H1 (cell line): Measurements from ENCODE around the gene EPB41L2. TPM values are rescaled to one million over a fixed set of nuclear protein-coding genes. Genes with fewer than 3 reads are reported as not detected.

Experiments used
- CTCF ChIA-PET: fragments of 300-600 bp; sonication (Branson Sonifier 250); formaldehyde crosslinking; loops from one replicate; lab custom pipeline; 2021; ENCODE audit not compliant: partially characterized antibody; lab: Charles Lee
- POLR2A ChIA-PET: fragments of 300-600 bp; sonication (Branson Sonifier 250); formaldehyde crosslinking; loops from one replicate; lab custom pipeline; 2021; ENCODE audit warnings: inconsistent platforms; ENCODE audit not compliant: partially characterized antibody; lab: Charles Lee
- DNase-seq, 2 experiments: peaks; one replicate each; pipeline versions ENCODE4 v3.0.0 to v3.0.0-alpha.2; 2010 to 2022; ENCODE audit warnings: low spot score in 2 of 2, low read depth in 1 of 2, mixed read lengths in 1 of 2
- FAIRE-seq: peaks from 2 replicates; lab custom pipeline; 2011; peaks lifted over from hg19 to GRCh38; lab: Jason Lieb, UNC
- H2AFZ ChIP-seq: 2 replicates; pipeline ENCODE4 v1.8.1; 2012; ENCODE audit warnings: low read length, inconsistent platforms
- H2AK5ac ChIP-seq: 2 replicates; pipeline ENCODE4 v1.6.1; 2013; ENCODE audit warnings: low read depth, low read length
- H2BK120ac ChIP-seq: replicated peaks from 2 replicates; pipeline ENCODE3; 2013; ENCODE audit warnings: low read depth, low read length, inconsistent platforms
- H2BK12ac ChIP-seq: 2 replicates; pipeline ENCODE4 v1.6.1; 2013; ENCODE audit warnings: low read depth, low read length
- H2BK15ac ChIP-seq: 2 replicates; pipeline ENCODE4 v1.6.1; 2013; ENCODE audit warnings: low read length
- H2BK20ac ChIP-seq: 2 replicates; pipeline ENCODE4 v1.6.1; 2013; ENCODE audit warnings: low read length
- H2BK5ac ChIP-seq: 2 replicates; pipeline ENCODE4 v1.6.1; 2013; ENCODE audit warnings: low read depth, low read length
- H3K14ac ChIP-seq: 2 replicates; pipeline ENCODE4 v1.6.1; 2013; ENCODE audit warnings: inconsistent platforms; ENCODE audit not compliant: insufficient read length
- H3K18ac ChIP-seq: 2 replicates; pipeline ENCODE4 v1.6.1; 2013; ENCODE audit warnings: low read length; ENCODE audit errors: extremely low read depth
- H3K23ac ChIP-seq: 2 replicates; pipeline ENCODE4 v1.6.1; 2013; ENCODE audit warnings: inconsistent platforms; ENCODE audit not compliant: insufficient read length
- H3K23me2 ChIP-seq: 2 replicates; pipeline ENCODE4 v1.6.1; 2013; ENCODE audit warnings: low read depth, low read length
- H3K27ac ChIP-seq: 2 replicates; pipeline ENCODE4 v1.6.1; 2011; ENCODE audit warnings: low read depth, low read length, inconsistent platforms
- H3K27me3 ChIP-seq, 4 experiments: replicated peaks in 1 of 4; 1 replicate in 1 of 4; 2 replicates in 3 of 4; pipeline versions ENCODE4 v1.6.1 to v1.8.1; 2011 to 2013; ENCODE audit warnings: low read length in 3 of 4, mild to moderate bottlenecking in 3 of 4, inconsistent platforms in 2 of 4, mixed read lengths in 2 of 4, moderate library complexity in 1 of 4; ENCODE audit not compliant: control insufficient read depth in 3 of 4, insufficient read depth in 3 of 4; ENCODE audit errors: extremely low read depth in 1 of 4
- H3K36me3 ChIP-seq, 4 experiments: 2 replicates each; pipeline versions ENCODE4 v1.6.1 to v1.8.1; 2011 to 2013; ENCODE audit warnings: mild to moderate bottlenecking in 4 of 4, low read length in 3 of 4, moderate library complexity in 2 of 4, control low read depth in 1 of 4, inconsistent platforms in 1 of 4; ENCODE audit not compliant: insufficient read depth in 4 of 4, control insufficient read depth in 2 of 4
- H3K4ac ChIP-seq: replicated peaks from 2 replicates; pipeline ENCODE3; 2013; ENCODE audit warnings: low read length, low read depth, mixed read lengths, inconsistent platforms; ENCODE audit not compliant: insufficient read length
- H3K4me1 ChIP-seq, 4 experiments: replicated peaks in 1 of 4; 1 replicate in 1 of 4; 2 replicates in 3 of 4; pipeline versions ENCODE4 v1.6.1 to v1.8.1; 2011 to 2013; ENCODE audit warnings: low read length in 3 of 4, inconsistent platforms in 2 of 4, mixed read lengths in 1 of 4; ENCODE audit not compliant: insufficient read depth in 4 of 4, control insufficient read depth in 3 of 4
- H3K4me2 ChIP-seq, 2 experiments: 2 replicates each; pipeline versions ENCODE4 v1.6.1 to v1.8.1; 2011 to 2013; ENCODE audit warnings: low read depth in 2 of 2, low read length in 2 of 2, control low read depth in 1 of 2, inconsistent platforms in 1 of 2, mild to moderate bottlenecking in 1 of 2; ENCODE audit not compliant: insufficient read depth in 1 of 2
- H3K4me3 ChIP-seq, 4 experiments: fragments of 200-600, 300-600 bp in 1 of 4; sonication (generic), shearing (Covaris generic), sonication (Bioruptor Twin) in 1 of 4; 2 replicates each; pipeline versions ENCODE4 v1.5.1 to v1.8.1; 2011 to 2016; ENCODE audit warnings: low read length in 4 of 4, low read depth in 3 of 4, control low read depth in 2 of 4, inconsistent platforms in 2 of 4, mild to moderate bottlenecking in 2 of 4, mixed read lengths in 1 of 4, moderate library complexity in 1 of 4; ENCODE audit not compliant: insufficient read depth in 2 of 4; ENCODE audit errors: extremely low read depth in 1 of 4
- H3K56ac ChIP-seq: replicated peaks from 2 replicates; pipeline ENCODE3; 2013; ENCODE audit warnings: low read depth, mild to moderate bottlenecking, mixed read lengths, low read length, inconsistent platforms; ENCODE audit not compliant: insufficient read length
- H3K79me1 ChIP-seq: 2 replicates; pipeline ENCODE4 v1.6.1; 2013; ENCODE audit warnings: low read depth, low read length, control low read depth
- H3K79me2 ChIP-seq, 2 experiments: 2 replicates each; pipeline versions ENCODE4 v1.6.1 to v1.8.1; 2012 to 2013; ENCODE audit warnings: low read length in 2 of 2, mild to moderate bottlenecking in 2 of 2, inconsistent platforms in 1 of 2; ENCODE audit not compliant: insufficient read depth in 2 of 2, control insufficient read depth in 1 of 2
- H3K9ac ChIP-seq, 4 experiments: replicated peaks in 1 of 4; 1 replicate in 1 of 4; 2 replicates in 3 of 4; pipeline versions ENCODE4 v1.6.1 to v1.8.1; 2011 to 2013; ENCODE audit warnings: low read depth in 3 of 4, low read length in 3 of 4, control low read depth in 2 of 4, mild to moderate bottlenecking in 2 of 4, moderate library complexity in 2 of 4, inconsistent platforms in 1 of 4; ENCODE audit errors: extremely low read depth in 1 of 4
- H3K9me3 ChIP-seq, 2 experiments: 2 replicates each; pipeline versions ENCODE4 v1.6.1 to v1.8.1; 2012 to 2013; ENCODE audit warnings: mild to moderate bottlenecking in 2 of 2, moderate library complexity in 2 of 2, control low read depth in 1 of 2, inconsistent platforms in 1 of 2, low read depth in 1 of 2, low read length in 1 of 2, mixed read lengths in 1 of 2; ENCODE audit not compliant: insufficient read depth in 2 of 2
- H4K20me1 ChIP-seq, 2 experiments: replicated peaks in 1 of 2; 2 replicates each; pipeline versions ENCODE3 to v1.8.1; 2011 to 2013; ENCODE audit warnings: inconsistent platforms in 2 of 2, low read length in 2 of 2, mild to moderate bottlenecking in 1 of 2; ENCODE audit not compliant: insufficient read depth in 2 of 2, control insufficient read depth in 1 of 2
- H4K5ac ChIP-seq: 2 replicates; pipeline ENCODE4 v1.6.1; 2013; ENCODE audit warnings: low read length, low read depth, mixed read lengths, inconsistent platforms; ENCODE audit not compliant: insufficient read length
- H4K8ac ChIP-seq: 2 replicates; pipeline ENCODE4 v1.8.0; 2013; ENCODE audit warnings: mild to moderate bottlenecking, moderate library complexity, low read length, inconsistent platforms; ENCODE audit not compliant: insufficient read depth; ENCODE audit errors: extremely low read depth
- H4K91ac ChIP-seq: replicated peaks from 2 replicates; pipeline ENCODE3; 2013; ENCODE audit warnings: low read length, mixed read lengths, inconsistent platforms; ENCODE audit not compliant: insufficient read length
- BACH1 ChIP-seq: IDR thresholded peaks from 2 replicates; pipeline ENCODE4 v1.6.1; 2012; ENCODE audit warnings: low read length, improper control_type of control experiment
- BCL11A ChIP-seq, 2 experiments: IDR thresholded peaks; one replicate each; pipeline ENCODE4 v1.6.1; 2011; ENCODE audit warnings: low read depth in 2 of 2, low read length in 2 of 2, mild to moderate bottlenecking in 2 of 2
- CEBPB ChIP-seq: IDR thresholded peaks from 2 replicates; pipeline ENCODE4 v1.6.1; 2012; ENCODE audit warnings: low read depth, low read length
- CTBP2 ChIP-seq: IDR thresholded peaks from 2 replicates; pipeline ENCODE4 v1.7.0; 2011; ENCODE audit warnings: borderline replicate concordance, mild to moderate bottlenecking, moderate library complexity, mixed read lengths, low read length; ENCODE audit not compliant: insufficient read depth, insufficient read length
- RAD21 ChIP-seq, 2 experiments: IDR thresholded peaks in 1 of 2; conservative IDR thresholded peaks in 1 of 2; 2 replicates each; pipeline ENCODE4 v1.6.1; 2011; ENCODE audit warnings: low read depth in 2 of 2, low read length in 2 of 2, improper control_type of control experiment in 1 of 2, inconsistent platforms in 1 of 2, mild to moderate bottlenecking in 1 of 2, moderate library complexity in 1 of 2
- RBBP5 ChIP-seq: IDR thresholded peaks from 2 replicates; pipeline ENCODE4 v1.7.1; 2012; ENCODE audit warnings: low read depth, mild to moderate bottlenecking, inconsistent platforms, low read length, moderate library complexity, borderline replicate concordance
- RFX5 ChIP-seq: IDR thresholded peaks from 2 replicates; pipeline ENCODE4 v1.6.1; 2011; ENCODE audit warnings: low read depth, low read length, improper control_type of control experiment, borderline replicate concordance
- RXRA ChIP-seq: IDR thresholded peaks from 2 replicates; pipeline ENCODE4 v1.6.1; 2011; ENCODE audit warnings: low read depth, mild to moderate bottlenecking, low read length, moderate library complexity; ENCODE audit not compliant: insufficient read depth
- TEAD4 ChIP-seq: IDR thresholded peaks from 2 replicates; pipeline ENCODE4 v1.6.1; 2012; ENCODE audit warnings: low read depth, low read length, inconsistent platforms, mixed read lengths
- WGBS, 2 experiments: shearing (Covaris generic) in 1 of 2; methylation state at CpG; one replicate each; pipeline versions ENCODE4 v1.1.6 to v1.1.7; 2013 to 2015; ENCODE audit warnings: low lambda C conversion rate in 2 of 2, mixed read lengths in 2 of 2, inconsistent platforms in 1 of 2, low coverage in 1 of 2, missing lambda C conversion rate in 1 of 2; ENCODE audit not compliant: insufficient replicate concordance in 2 of 2, insufficient coverage in 1 of 2, insufficient read length in 1 of 2; ENCODE audit errors: extremely low coverage in 1 of 2, missing lambda C conversion rate in 1 of 2; 5-methylcytosine and 5-hydroxymethylcytosine counted together
- polyA plus RNA-seq, 7 experiments: library from polyadenylated mRNA; depleted of rRNA in 3 of 7; stranded (reverse) in 5 of 7; unstranded in 2 of 7; fragments of >200 nt in 5 of 7; fragments of 200-250 nt in 2 of 7; gene quantifications; 1 replicate in 5 of 7; 2 replicates in 1 of 7; 4 replicates in 1 of 7; pipeline versions ENCODE4 v1.2.1 to v1.2.3, GENCODE V29; 2011 to 2013; ENCODE audit warnings: missing spikeins in 2 of 7, mixed read lengths in 2 of 7
- total RNA-seq: library from RNA; stranded (reverse); fragmentation: NEBNext Ultra II Directional; extraction: Animal tissue kit (Norgen Biotek cat#: 25700); gene quantifications from 2 replicates; pipeline ENCODE4 v1.2.1, GENCODE V29; 2021
- TF ChIP-seq, protein P1 (sequence below), 3 experiments: IDR thresholded peaks; 1 replicate in 2 of 3; 2 replicates in 1 of 3; pipeline versions ENCODE4 v1.5.1 to v1.6.1; 2011; ENCODE audit warnings: low read length in 3 of 3, mild to moderate bottlenecking in 3 of 3, inconsistent platforms in 2 of 3, low read depth in 1 of 3, moderate library complexity in 1 of 3; ENCODE audit not compliant: insufficient read depth in 1 of 3; ENCODE audit errors: control extremely low read depth in 1 of 3

Gene EPB41L2
- total and polyA plus RNA-seq, 2 of the 8 experiments (the other 6 are each of a cell fraction or from before 2014, with no cell fraction given): 22.5 to 123 TPM

DNA sequence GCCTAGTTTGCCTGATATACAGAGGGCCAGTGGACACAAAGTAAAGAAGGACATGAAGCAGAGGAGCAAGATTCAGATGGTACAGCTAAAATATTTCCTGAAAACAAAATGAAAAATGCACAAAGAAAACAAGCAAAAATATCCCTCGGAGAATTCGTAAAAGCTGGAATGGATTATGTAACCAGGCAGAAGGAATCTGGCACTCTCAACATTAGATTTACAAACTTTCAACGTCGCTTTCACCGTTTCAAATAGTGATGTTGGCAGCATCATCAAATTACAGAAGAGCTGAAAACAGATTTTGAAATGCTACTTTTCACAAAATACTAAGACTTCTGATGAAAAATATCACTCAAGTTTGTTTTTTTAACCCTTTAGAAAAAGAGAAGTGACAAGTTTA, 224.1 kb downstream of the EPB41L2 start:
- H3K4ac ChIP-seq: no peak overlapping the region
- 88% methylated on average over 5 of the region's 5 CpGs; no CpG with 5 or more reads in 1 of the 2 experiments for WGBS, 2 experiments
- H3K56ac ChIP-seq: no peak overlapping the region
- no peaks in the 10 kb centered on the region for H3K36me3 ChIP-seq
- no peak overlapping the region for H3K9ac ChIP-seq
- no peak overlapping the region for H2AK5ac ChIP-seq
- H3K27ac ChIP-seq: no peak overlapping the region
- no peak overlapping the region for H3K4me3 ChIP-seq
- no peak overlapping the region for H4K5ac ChIP-seq
- no peak for DNase-seq
- no peak overlapping the region for H3K18ac ChIP-seq
- no peak overlapping the region for H2BK5ac ChIP-seq
- H2BK15ac ChIP-seq: no peak overlapping the region
- no peak overlapping the region for H2BK20ac ChIP-seq
- H2AFZ ChIP-seq: no peak overlapping the region
- H3K27me3 ChIP-seq: no peaks in the 10 kb centered on the region
- no peak overlapping the region for H2BK12ac ChIP-seq
- no peak for FAIRE-seq
- no peak overlapping the region for H3K4me2 ChIP-seq
- no peak overlapping the region for H2BK120ac ChIP-seq
- H3K23ac ChIP-seq: no peak overlapping the region
- no peaks in the 10 kb centered on the region for H4K20me1 ChIP-seq
- H4K8ac ChIP-seq: no peak overlapping the region
- POLR2A ChIA-PET: no interaction called here
- no peaks in the 10 kb centered on the region for H3K23me2 ChIP-seq
- no peaks in the 10 kb centered on the region for H3K79me1 ChIP-seq
- H3K9me3 ChIP-seq: no peaks in the 10 kb centered on the region
- no peak overlapping the region for H4K91ac ChIP-seq
- CTCF ChIA-PET: interaction anchor here (1.0 kb wide), 1 partner anchor 162 kb away, joined by 3 read pairs; no protein-coding TSS in a partner anchor
- H3K4me1 ChIP-seq: peaks cover 4 to 11% (median 6%) of the 10 kb centered on the region in 4 experiments; a peak in 6 of 7 replicates
- H3K79me2 ChIP-seq: no peaks in the 10 kb centered on the region
- no peak overlapping the region for H3K14ac ChIP-seq
- TF ChIP-seq CEBPB (no peak), CTBP2 (no peak), TEAD4 (no peak), RXRA (no peak), BACH1 (no peak), RAD21 (IDR thresholded peaks at IDR 0.05 in 1 of 2, conservative IDR thresholded peaks at IDR 0.05 in 1 of 2; ENCODE audit: low read depth in 2 of 2, low read length in 2 of 2) (no peak), RBBP5 (no peak), BCL11A (IDR thresholded peaks at IDR 0.05; ENCODE audit: low read depth in 2 of 2, low read length in 2 of 2) (no peak), RFX5 (no peak)
- TF ChIP-seq, protein P1, sequence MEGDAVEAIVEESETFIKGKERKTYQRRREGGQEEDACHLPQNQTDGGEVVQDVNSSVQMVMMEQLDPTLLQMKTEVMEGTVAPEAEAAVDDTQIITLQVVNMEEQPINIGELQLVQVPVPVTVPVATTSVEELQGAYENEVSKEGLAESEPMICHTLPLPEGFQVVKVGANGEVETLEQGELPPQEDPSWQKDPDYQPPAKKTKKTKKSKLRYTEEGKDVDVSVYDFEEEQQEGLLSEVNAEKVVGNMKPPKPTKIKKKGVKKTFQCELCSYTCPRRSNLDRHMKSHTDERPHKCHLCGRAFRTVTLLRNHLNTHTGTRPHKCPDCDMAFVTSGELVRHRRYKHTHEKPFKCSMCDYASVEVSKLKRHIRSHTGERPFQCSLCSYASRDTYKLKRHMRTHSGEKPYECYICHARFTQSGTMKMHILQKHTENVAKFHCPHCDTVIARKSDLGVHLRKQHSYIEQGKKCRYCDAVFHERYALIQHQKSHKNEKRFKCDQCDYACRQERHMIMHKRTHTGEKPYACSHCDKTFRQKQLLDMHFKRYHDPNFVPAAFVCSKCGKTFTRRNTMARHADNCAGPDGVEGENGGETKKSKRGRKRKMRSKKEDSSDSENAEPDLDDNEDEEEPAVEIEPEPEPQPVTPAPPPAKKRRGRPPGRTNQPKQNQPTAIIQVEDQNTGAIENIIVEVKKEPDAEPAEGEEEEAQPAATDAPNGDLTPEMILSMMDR (IDR thresholded peaks at IDR 0.05; ENCODE audit: control extremely low read depth in 1 of 3, insufficient read depth in 1 of 3, low read depth in 1 of 3, low read length in 3 of 3): no peak
